Calu3 (cell line): ENCODE measurements around the gene CERS3. TPM values are rescaled to one million over a fixed set of nuclear protein-coding genes. Genes with fewer than 3 reads are reported as not detected.

Experiments
- BruUV-seq: library from RNA; stranded (reverse); fragments of 400-500 nt; replicated peaks from 2 replicates; lab custom pipeline; 2021; lab: Mats Ljungman, UMichigan
- CTCF ChIA-PET: fragments of 300-600 bp; sonication (Branson Sonifier 250); formaldehyde crosslinking; loops from one replicate; lab custom pipeline; 2022; ENCODE audit warnings: antibody characterized with exemption; lab: Charles Lee
- DNase-seq: peaks from one replicate; pipeline ENCODE4 v3.0.0; 2022
- H3K27ac Mint-ChIP-seq: one replicate; pipeline ENCODE4 v1.8.0; 2022; ENCODE audit warnings: mixed read lengths; ENCODE audit not compliant: unreplicated experiment
- H3K27me3 Mint-ChIP-seq: one replicate; pipeline ENCODE4 v1.8.0; 2022; ENCODE audit warnings: mixed read lengths; ENCODE audit not compliant: unreplicated experiment
- H3K36me3 Mint-ChIP-seq: one replicate; pipeline ENCODE4 v1.8.0; 2022; ENCODE audit warnings: mild to moderate bottlenecking, moderate library complexity, mixed read lengths; ENCODE audit not compliant: insufficient read depth, unreplicated experiment
- H3K4me1 Mint-ChIP-seq: one replicate; pipeline ENCODE4 v1.8.0; 2022; ENCODE audit warnings: mild to moderate bottlenecking, low read depth, mixed read lengths; ENCODE audit not compliant: unreplicated experiment
- H3K4me3 Mint-ChIP-seq: one replicate; pipeline ENCODE4 v1.8.0; 2022; ENCODE audit warnings: mild to moderate bottlenecking, low read depth, moderate library complexity, mixed read lengths; ENCODE audit not compliant: unreplicated experiment
- H3K9me3 Mint-ChIP-seq: one replicate; pipeline ENCODE4 v1.8.0; 2022; ENCODE audit warnings: low read depth, mixed read lengths; ENCODE audit not compliant: unreplicated experiment
- CTCF ChIP-seq: fragments of 200-600 bp; IDR thresholded peaks from one replicate; pipeline ENCODE4 v1.8.0; 2022; ENCODE audit warnings: antibody characterized with exemption; ENCODE audit not compliant: unreplicated experiment
- intact Hi-C: fragments of 100-400 bp; cut with micrococcal nuclease; formaldehyde crosslinking; loops from one replicate; pipeline ENCODE4 v1.10.0; 2022; ENCODE audit not compliant: unreplicated experiment
- total RNA-seq: library from RNA; stranded (reverse); gene quantifications from 2 replicates; pipeline ENCODE4 v1.2.3, GENCODE V29; 2022

Gene CERS3
- total RNA-seq, 1 experiment from 2014 or later = 0.61 TPM

GRCh38 chr15:100570735-100571313 is 42.1 kb upstream of the CERS3 start:
- TF ChIP-seq CTCF = no peak
- intact Hi-C loops = loop anchor here (5.0 kb wide), 1 partner anchor 164 kb away; no protein-coding TSS in a partner anchor
- no TSS peak for BruUV-seq
- Mint-ChIP-seq H3K27me3 (no peaks in the 10 kb centered on the region), H3K27ac (no peak overlapping the region), H3K9me3 (no peaks in the 10 kb centered on the region), H3K4me1 (no peaks in the 10 kb centered on the region), H3K36me3 (peaks cover 17% of the 10 kb centered on the region), H3K4me3 (no peak overlapping the region)
- no peak for DNase-seq
- CTCF ChIA-PET = interaction anchor here (1.0 kb wide), 1 partner anchor 221 kb away, joined by 4 read pairs; no protein-coding TSS in a partner anchor

- no peak for TF ChIP-seq CTCF
- CTCF ChIA-PET = interaction anchor here (0.5 to 0.8 kb wide), 2 partner anchors 17 to 221 kb away, joined by 3 read pairs; no protein-coding TSS in a partner anchor
- Mint-ChIP-seq H3K27me3 (no peaks in the 10 kb centered on the region), H3K4me3 (no peak overlapping the region), H3K4me1 (no peaks in the 10 kb centered on the region), H3K9me3 (no peaks in the 10 kb centered on the region), H3K36me3 (peaks cover 17% of the 10 kb centered on the region), H3K27ac (no peak overlapping the region)
- no peak for DNase-seq
- no TSS peak for BruUV-seq
- intact Hi-C loops = loop anchor here (5.0 kb wide), 1 partner anchor 163 kb away; no protein-coding TSS in a partner anchor
Measured at GRCh38 chr15:100570275-100570674, 41.5 kb upstream of the CERS3 start.

- no peak for TF ChIP-seq CTCF
- no TSS peak for BruUV-seq
- H3K4me3 Mint-ChIP-seq = no peak overlapping the region
- H3K9me3 Mint-ChIP-seq = no peaks in the 10 kb centered on the region
- peaks cover 17% of the 10 kb centered on the region for H3K36me3 Mint-ChIP-seq
- intact Hi-C loops = loop anchor here (10.0 kb wide), 1 partner anchor 645 kb away; no protein-coding TSS in a partner anchor
- no peaks in the 10 kb centered on the region for H3K27me3 Mint-ChIP-seq
- H3K4me1 Mint-ChIP-seq = no peaks in the 10 kb centered on the region
- CTCF ChIA-PET = interaction anchor here (0.5 kb wide), 1 partner anchor 16 kb away, joined by 3 read pairs; no protein-coding TSS in a partner anchor
- DNase-seq = no peak
- no peak overlapping the region for H3K27ac Mint-ChIP-seq
Measured at GRCh38 chr15:100569391-100569790, 40.6 kb upstream of the CERS3 start.

GRCh38 chr15:100566850-100567628 is 38.3 kb upstream of the CERS3 start:
- CTCF ChIA-PET = interaction anchor here (0.7 kb wide), 1 partner anchor 1391 kb away, joined by 3 read pairs; no protein-coding TSS in a partner anchor

More at GRCh38 chr15:100566850-100567628, 38.3 kb upstream of the CERS3 start:
- TF ChIP-seq CTCF = no peak
- no peak overlapping the region for H3K4me3 Mint-ChIP-seq
- no TSS peak for BruUV-seq
- H3K27ac Mint-ChIP-seq = no peak overlapping the region
- no peak for DNase-seq
- H3K36me3 Mint-ChIP-seq = peaks cover 17% of the 10 kb centered on the region
- no peaks in the 10 kb centered on the region for H3K9me3 Mint-ChIP-seq
- H3K27me3 Mint-ChIP-seq = no peaks in the 10 kb centered on the region
- intact Hi-C loops = loop anchor here (10.0 kb wide), 1 partner anchor 642 kb away; no protein-coding TSS in a partner anchor
- H3K4me1 Mint-ChIP-seq = no peaks in the 10 kb centered on the region
